Glomerular endothelial cell (primary cell): ENCODE results near the gene EXOC3L4. TPM values are rescaled to one million over a fixed set of nuclear protein-coding genes. Genes with fewer than 3 reads are reported as not detected.

ENCODE experiments used
- DNase-seq: peaks from one replicate; pipeline ENCODE4 v3.0.0-alpha.2; 2011; ENCODE audit warnings: low read depth, low spot score; ENCODE audit errors: extremely low read depth
- total RNA-seq: library from RNA; depleted of rRNA; stranded (reverse); fragments of >200 nt; gene quantifications from 2 replicates; pipeline ENCODE4 v1.2.3, GENCODE V29; 2015

EXOC3L4 gene
- total RNA-seq, 1 donor from 2014 or later, result not detected

GRCh38 chr14:103070263-103070885 lies 24.2 kb upstream of the EXOC3L4 start:
- no peak for DNase-seq

GRCh38 chr14:103070971-103071542 lies 23.5 kb upstream of the EXOC3L4 start:
- no peak for DNase-seq

DNA sequence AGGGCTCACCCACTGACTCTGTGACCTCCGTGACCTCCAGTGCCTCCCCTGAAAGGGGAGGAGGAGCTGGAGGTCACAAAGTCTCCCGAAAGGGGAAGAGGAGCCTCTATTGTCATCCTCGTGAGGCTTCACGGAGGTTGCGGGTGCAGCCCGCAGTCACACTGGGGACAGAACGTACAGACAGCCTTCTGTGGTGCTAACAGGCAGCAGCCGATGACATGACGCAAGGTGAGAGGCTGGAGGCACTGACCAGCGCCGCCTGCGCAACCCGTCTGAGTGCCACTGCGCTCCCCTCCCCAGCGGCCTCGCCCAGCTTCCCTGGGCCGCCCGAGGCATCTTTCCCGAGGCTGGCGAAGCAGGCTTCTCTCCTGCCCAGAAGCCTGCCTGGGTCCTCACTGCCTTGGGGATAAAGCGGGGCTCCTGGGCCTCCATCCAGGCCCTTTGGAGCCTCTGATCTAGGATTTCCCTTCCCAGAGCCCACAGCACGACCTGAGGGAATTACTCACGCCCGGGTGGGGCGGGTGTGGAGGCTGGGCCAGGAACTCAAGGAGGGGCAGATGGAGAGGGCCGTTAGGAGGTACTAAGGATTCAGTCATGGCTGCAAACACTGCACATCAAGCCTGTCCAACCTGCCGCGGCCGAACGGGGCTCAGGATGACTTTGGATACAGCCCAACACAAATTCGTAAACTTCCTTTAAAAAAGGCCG lies 22.8 kb upstream of the EXOC3L4 start:
- DNase-seq, result no peak

DNA sequence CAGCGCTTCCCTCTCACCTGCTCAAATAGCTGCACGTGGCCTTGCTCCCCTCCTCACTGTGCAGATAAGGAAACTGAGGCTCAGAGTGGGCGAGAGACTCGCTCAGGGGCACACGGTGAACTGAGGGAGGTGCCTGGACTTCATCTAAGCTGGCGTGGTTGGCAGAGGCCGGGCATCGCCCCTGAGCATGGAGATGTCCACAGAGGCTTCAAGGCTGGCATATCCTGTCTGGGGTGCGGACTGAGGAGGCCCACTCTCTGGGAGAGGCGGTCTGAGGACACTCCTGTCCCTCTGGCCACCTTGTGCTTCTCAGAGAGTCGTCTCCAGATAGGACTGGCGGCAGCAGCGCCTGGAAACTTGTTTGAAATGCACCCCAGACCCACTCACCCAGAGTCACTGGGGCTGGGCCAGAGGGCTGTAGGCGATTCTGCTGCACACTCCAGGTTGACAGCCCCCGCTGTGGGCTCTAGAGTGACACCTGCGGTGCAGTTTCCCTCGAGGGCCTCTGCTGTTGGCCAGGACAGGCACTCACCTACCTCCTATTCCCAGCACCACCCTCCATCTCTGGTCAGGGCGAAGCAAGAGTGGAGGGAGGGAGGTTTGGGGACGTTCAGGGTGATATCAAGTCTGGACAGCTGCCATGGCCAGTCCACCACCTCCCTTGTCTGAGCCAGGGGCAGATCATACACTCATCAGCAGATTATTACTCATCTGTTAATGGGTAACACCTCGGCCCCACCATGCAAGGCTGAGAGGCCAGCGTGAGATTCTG lies 21.7 kb upstream of the EXOC3L4 start:
- DNase-seq, result no peak

GRCh38 chr14:103073367-103073875 lies 21.1 kb upstream of the EXOC3L4 start:
- no peak for DNase-seq

- no peak for DNase-seq
Observed at GRCh38 chr14:103073876-103074728, 20.4 kb upstream of the EXOC3L4 start.

- no peak for DNase-seq
Observed at GRCh38 chr14:103074729-103075367, 19.7 kb upstream of the EXOC3L4 start.

DNA sequence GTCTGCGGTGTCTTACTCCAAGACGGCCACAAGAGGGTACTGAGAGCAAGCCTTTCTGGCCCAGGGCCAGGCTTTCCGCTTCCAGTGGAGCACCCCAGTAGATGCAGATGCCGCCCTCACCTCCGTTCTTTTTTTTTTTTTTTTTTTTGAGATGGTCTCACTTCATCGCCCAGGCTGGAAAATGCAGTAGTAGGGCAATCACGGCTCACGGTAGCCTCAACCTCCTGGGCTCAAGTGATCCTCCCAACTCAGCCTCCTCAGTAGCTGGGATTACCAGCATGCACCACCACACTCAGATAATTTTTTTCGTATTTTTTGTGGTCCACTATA lies 16.1 kb upstream of the EXOC3L4 start:
- no peak for DNase-seq

DNA sequence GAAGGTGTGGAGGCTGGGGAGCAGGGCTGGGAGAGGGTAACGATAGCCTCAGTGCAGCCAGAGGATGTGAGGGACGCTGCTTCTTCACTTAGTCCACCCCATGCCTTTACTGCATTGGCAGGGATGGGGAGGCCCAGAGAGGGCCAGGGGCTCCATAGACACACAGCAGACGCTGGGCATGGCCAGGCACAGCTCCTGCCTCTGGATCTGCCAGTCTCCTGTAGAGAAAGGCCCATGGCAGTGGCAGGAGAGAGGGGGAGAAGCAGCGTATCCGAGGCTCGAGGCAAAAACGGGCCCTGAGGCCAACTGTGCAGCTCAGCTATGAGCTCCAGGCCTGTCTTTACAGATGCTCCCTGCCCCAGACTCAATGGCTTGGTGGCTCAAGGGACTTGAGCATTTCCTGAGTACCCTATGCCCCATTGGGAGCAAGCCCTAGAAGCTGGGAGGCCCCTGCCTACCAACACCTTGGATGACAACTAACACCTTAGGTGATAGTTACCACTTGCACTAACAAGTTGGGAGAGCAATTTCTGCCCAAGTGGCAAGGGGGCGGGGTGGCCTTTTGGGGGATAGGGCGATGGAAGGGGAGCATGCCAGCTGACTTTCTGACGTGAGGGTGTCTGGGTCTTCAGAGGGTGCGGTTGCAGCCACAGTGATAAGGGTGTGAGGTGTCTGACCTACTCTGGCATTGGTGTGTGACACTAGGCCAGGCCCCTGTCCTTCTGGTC lies 15.5 kb upstream of the EXOC3L4 start:
- DNase-seq, result no peak

DNA sequence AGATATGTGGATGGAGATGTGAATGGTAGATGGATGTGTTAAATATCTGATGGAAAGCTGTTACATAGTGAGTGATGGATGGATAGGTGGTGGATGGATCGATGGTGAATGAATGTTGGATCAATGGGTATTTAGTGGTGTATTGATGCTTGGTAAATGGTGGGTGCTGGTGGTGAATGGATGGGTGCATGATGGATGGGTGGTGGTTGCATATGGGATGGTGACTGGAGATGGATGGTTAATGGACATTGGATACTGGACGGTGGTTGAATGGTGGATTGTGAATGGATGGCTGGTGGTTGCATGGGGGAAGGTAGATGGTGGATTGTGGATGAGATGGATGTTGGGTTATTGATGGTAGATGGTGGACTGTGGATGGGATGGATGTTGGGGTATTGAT lies 12.6 kb upstream of the EXOC3L4 start:
- no peak for DNase-seq

GRCh38 chr14:103084021-103084919 lies 10.3 kb upstream of the EXOC3L4 start, which contains the start of gene LBHD2:
LBHD2 (plus strand) TSS chr14:103084210; CDS start chr14:103086013, 1,803 bp downstream.
- no peak for DNase-seq

DNA sequence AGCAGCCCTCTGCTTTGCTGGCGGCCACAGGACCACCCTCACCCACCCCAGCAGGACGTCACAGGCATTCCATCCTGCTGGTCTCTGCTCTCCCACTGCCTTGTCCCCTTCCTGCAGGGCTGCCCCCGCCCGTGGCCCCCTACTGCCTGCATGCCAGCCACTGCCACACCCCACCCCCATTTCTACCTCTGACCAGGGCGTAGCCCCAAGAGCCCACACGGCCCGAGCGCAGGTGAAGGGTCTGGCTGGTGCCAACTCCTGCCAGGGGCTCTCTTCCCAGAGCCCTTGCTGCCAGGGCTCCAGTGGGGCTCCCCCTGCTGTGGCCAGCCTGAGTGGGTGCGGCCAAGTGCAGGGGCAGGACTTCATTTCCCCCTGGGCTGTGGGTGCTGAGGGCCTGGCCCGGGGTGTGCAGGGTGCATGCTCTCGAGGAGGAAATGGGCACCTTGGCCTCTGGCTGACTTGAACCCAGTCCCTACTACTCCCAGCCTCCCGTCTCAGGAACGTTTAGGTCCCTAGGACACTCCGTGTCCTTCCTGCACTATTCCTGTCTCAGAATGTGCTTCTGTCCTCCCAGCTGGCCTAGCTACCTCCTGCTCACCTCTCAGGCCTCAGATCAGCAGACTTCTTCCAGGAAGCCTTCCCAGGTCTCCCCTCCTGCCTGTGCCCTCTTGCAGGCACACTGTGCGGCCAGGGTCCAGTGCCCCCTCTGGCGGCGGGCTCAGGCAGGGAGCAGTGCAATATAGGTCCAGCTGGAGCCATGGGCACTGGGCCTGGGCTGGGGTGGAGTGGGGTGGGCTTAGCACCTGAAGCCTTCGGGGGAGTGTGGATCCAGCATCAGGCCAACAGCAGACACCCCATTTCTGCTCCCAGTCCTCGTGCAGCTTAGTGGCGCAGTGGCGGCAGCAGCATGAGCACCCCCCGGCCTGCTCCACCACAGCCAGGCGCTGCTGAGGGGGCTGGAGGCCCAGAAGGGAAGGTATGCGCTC lies 9.1 kb upstream of the EXOC3L4 start:
- no peak for DNase-seq

DNA sequence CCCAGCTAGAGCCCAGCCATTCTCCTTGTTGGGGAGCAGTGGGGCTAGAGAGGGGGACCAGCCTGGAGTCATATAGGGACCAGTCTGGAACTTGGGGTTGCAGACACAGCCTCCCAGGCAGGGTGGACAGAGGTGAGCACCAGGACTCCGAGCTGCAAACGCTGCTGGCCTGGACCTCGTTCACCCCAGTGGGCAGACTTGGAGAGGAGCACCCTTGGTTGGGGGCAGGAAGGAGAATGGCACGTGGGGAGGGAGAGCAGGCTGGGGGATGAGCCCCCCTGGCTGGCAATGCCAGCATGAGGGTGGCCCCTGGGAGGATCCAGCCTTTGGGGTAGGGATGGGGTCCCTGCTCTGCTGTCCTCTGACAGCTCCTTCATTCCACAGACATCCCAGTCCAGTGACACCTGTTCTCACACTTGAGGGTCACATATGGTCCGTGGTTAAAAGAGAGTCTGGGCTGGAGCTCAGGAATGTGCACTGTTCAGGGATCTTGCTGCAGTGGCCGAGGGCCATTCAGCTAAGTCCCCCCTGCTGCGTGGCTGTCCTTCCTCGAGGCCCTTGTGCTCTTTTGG lies 7.7 kb upstream of the EXOC3L4 start:
- no peak for DNase-seq

DNA sequence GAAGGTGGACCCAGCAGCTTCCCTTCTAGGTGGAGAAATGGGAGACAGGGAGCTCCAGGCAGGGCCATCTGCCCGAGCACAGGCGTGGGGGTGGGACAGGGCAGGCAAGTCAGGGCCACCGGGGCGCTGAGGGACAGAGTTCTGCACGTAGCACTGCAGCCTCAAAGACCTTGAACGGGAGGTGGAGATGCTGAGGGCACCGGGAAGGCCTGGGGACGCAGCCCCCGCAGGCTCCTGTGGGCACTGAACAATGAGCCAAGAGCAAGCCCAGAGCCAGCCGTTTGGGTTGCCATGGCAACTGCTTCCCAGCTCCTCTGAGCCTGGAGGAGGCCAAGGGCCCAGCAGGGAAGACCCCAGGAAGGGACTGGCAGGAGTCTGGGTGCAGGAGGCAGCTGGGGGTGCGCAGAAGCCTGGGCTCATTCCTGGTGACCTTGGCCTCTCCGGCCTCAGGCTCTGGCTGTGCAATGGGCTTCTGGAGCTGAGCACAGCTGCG lies 7.1 kb upstream of the EXOC3L4 start:
- DNase-seq, result no peak

- DNase-seq, result no peak
Observed at GRCh38 chr14:103088921-103089320, 5.6 kb upstream of the EXOC3L4 start.
